ENCODE measurements around the gene MYOC. TPM values are rescaled to one million over a fixed set of nuclear protein-coding genes. Genes with fewer than 3 reads are reported as not detected.

Gene MYOC
- polyA plus RNA-seq, 1 donor, result 0.60 TPM

Other genes with a start within 250 kb of the MYOC start
- gene PRRC2C, start 167.2 kb downstream of the MYOC start, polyA plus RNA-seq, result 107 TPM
- gene MYOCOS, start 30.4 kb downstream of the MYOC start, polyA plus RNA-seq, result not detected
- 9.9 TPM for gene VAMP4, start 89.4 kb upstream of the MYOC start, polyA plus RNA-seq
- gene METTL13, start 129.0 kb upstream of the MYOC start, polyA plus RNA-seq, result 28.2 TPM
- 2.2 TPM for gene DNM3, start 188.8 kb upstream of the MYOC start, polyA plus RNA-seq

All from large intestine (tissue), 1 donor.